Mesenchymal stem cell (in vitro differentiated cells and primary cell): Measurements from ENCODE around the gene PPP1R14B.

Experiments used
- DNase-seq: peaks from one replicate; pipeline ENCODE4 v3.0.0-alpha.2; 2013
- H2AFZ ChIP-seq: one replicate; pipeline ENCODE4 v1.6.1; 2013; ENCODE audit warnings: low read depth, mild to moderate bottlenecking, control low read depth, inconsistent platforms, low read length, moderate library complexity
- H2AK5ac ChIP-seq: 2 replicates; pipeline ENCODE4 v1.6.1; 2013; ENCODE audit warnings: low read length, moderate library complexity, mild to moderate bottlenecking, inconsistent platforms; ENCODE audit not compliant: severe bottlenecking
- H2BK120ac ChIP-seq: one replicate; pipeline ENCODE4 v1.6.1; 2013; ENCODE audit warnings: low read depth, mild to moderate bottlenecking, inconsistent platforms, low read length, moderate library complexity
- H2BK12ac ChIP-seq, 2 experiments: one replicate each; pipeline ENCODE4 v1.6.1; 2013; ENCODE audit warnings: inconsistent platforms in 2 of 2, low read length in 2 of 2, mild to moderate bottlenecking in 2 of 2, moderate library complexity in 2 of 2, control low read depth in 1 of 2
- H2BK15ac ChIP-seq: one replicate; pipeline ENCODE4 v1.6.1; 2013; ENCODE audit warnings: mild to moderate bottlenecking, low read depth, inconsistent platforms; ENCODE audit not compliant: poor library complexity, severe bottlenecking
- H2BK5ac ChIP-seq: 2 replicates; pipeline ENCODE4 v1.6.1; 2013; ENCODE audit warnings: low read depth, mild to moderate bottlenecking, low read length, control low read depth, inconsistent platforms; ENCODE audit not compliant: poor library complexity, severe bottlenecking
- H3K14ac ChIP-seq, 2 experiments: one replicate each; pipeline ENCODE4 v1.6.1; 2013; ENCODE audit warnings: inconsistent platforms in 2 of 2, low read length in 2 of 2, control low read depth in 1 of 2, mild to moderate bottlenecking in 1 of 2, moderate library complexity in 1 of 2
- H3K18ac ChIP-seq, 2 experiments: one replicate each; pipeline ENCODE4 v1.6.1; 2013; ENCODE audit warnings: inconsistent platforms in 2 of 2, low read length in 2 of 2, control low read depth in 1 of 2, low read depth in 1 of 2, mild to moderate bottlenecking in 1 of 2
- H3K23ac ChIP-seq, 2 experiments: one replicate each; pipeline ENCODE4 v1.6.1; 2013; ENCODE audit warnings: inconsistent platforms in 2 of 2, low read length in 2 of 2, mild to moderate bottlenecking in 2 of 2, moderate library complexity in 2 of 2, control low read depth in 1 of 2
- H3K27ac ChIP-seq: 2 replicates; pipeline ENCODE4 v1.5.1; 2013; ENCODE audit warnings: mild to moderate bottlenecking, moderate library complexity, low read length, control low read depth, inconsistent platforms; ENCODE audit not compliant: poor library complexity, severe bottlenecking
- H3K27me3 ChIP-seq, 2 experiments: 2 replicates each; pipeline versions ENCODE4 v1.6.1 to v1.7.0; 2013; ENCODE audit warnings: low read length in 2 of 2, mild to moderate bottlenecking in 2 of 2, moderate library complexity in 2 of 2, control low read depth in 1 of 2, inconsistent platforms in 1 of 2; ENCODE audit not compliant: control insufficient read depth in 1 of 2, insufficient read depth in 1 of 2
- H3K36me3 ChIP-seq, 2 experiments: 2 replicates each; pipeline versions ENCODE4 v1.6.1 to v1.7.0; 2013; ENCODE audit warnings: low read length in 2 of 2, control low read depth in 1 of 2, inconsistent platforms in 1 of 2, low read depth in 1 of 2, mild to moderate bottlenecking in 1 of 2; ENCODE audit not compliant: insufficient read depth in 2 of 2, control insufficient read depth in 1 of 2
- H3K4ac ChIP-seq, 2 experiments: one replicate each; pipeline ENCODE4 v1.6.1; 2013; ENCODE audit warnings: inconsistent platforms in 2 of 2, low read length in 2 of 2, mild to moderate bottlenecking in 2 of 2, moderate library complexity in 2 of 2, control low read depth in 1 of 2, low read depth in 1 of 2
- H3K4me1 ChIP-seq: 2 replicates; pipeline ENCODE4 v1.6.1; 2013; ENCODE audit warnings: low read depth, low read length, control low read depth; ENCODE audit not compliant: control insufficient read depth, insufficient read depth
- H3K4me2 ChIP-seq: 2 replicates; pipeline ENCODE4 v1.6.1; 2013; ENCODE audit warnings: low read length, mild to moderate bottlenecking, inconsistent platforms; ENCODE audit not compliant: poor library complexity, severe bottlenecking
- H3K4me3 ChIP-seq, 2 experiments: 2 replicates each; pipeline versions ENCODE4 v1.5.1 to v1.7.0; 2013; ENCODE audit warnings: low read length in 2 of 2, mild to moderate bottlenecking in 2 of 2, control low read depth in 1 of 2, low read depth in 1 of 2; ENCODE audit not compliant: insufficient read depth in 1 of 2
- H3K79me1 ChIP-seq: replicated peaks from 2 replicates; pipeline ENCODE4 v1.6.1; 2013; ENCODE audit warnings: mild to moderate bottlenecking, control low read depth, low read length, inconsistent platforms; ENCODE audit not compliant: poor library complexity, severe bottlenecking
- H3K9ac ChIP-seq: 2 replicates; pipeline ENCODE4 v1.7.0; 2013; ENCODE audit warnings: mild to moderate bottlenecking, low read length, moderate library complexity
- H3K9me3 ChIP-seq: 2 replicates; pipeline ENCODE4 v1.7.0; 2013; ENCODE audit warnings: mild to moderate bottlenecking, low read length; ENCODE audit not compliant: control insufficient read depth
- H4K8ac ChIP-seq: one replicate; pipeline ENCODE4 v1.6.1; 2013; ENCODE audit warnings: inconsistent platforms, mild to moderate bottlenecking, low read length, moderate library complexity
- H4K91ac ChIP-seq: one replicate; pipeline ENCODE4 v1.6.1; 2013; ENCODE audit warnings: mild to moderate bottlenecking, low read length, inconsistent platforms
- WGBS: methylation state at CpG from one replicate; pipeline ENCODE4 v1.1.7; 2013; ENCODE audit warnings: mixed read lengths; 5-methylcytosine and 5-hydroxymethylcytosine counted together

Gene PPP1R14B

GRCh38 chr11:64286801-64287159 lies 40.0 kb upstream of the PPP1R14B start:
- H2BK5ac ChIP-seq: no peak overlapping the region
- H3K4me1 ChIP-seq: peaks cover 33% of the 10 kb centered on the region
- H3K9ac ChIP-seq: peak overlapping the region; percentile 97
- peak overlapping the region; percentile 3 for H4K91ac ChIP-seq
- H3K14ac ChIP-seq: no peak overlapping the region
- no peak overlapping the region for H2AFZ ChIP-seq
- no peak overlapping the region for H2BK120ac ChIP-seq
- peaks cover 14 to 40% of the 10 kb centered on the region in 2 experiments for H3K36me3 ChIP-seq
- H3K4me3 ChIP-seq: peak overlapping the region in 1 of 2 experiments; percentile 97
- no peak overlapping the region for H2BK15ac ChIP-seq
- no peak overlapping the region for H3K23ac ChIP-seq
- H2BK12ac ChIP-seq: no peak overlapping the region
- no peak overlapping the region for H3K4me2 ChIP-seq
- no peak overlapping the region for H3K18ac ChIP-seq
- no peak overlapping the region for H3K4ac ChIP-seq
- H3K9me3 ChIP-seq: no peaks in the 10 kb centered on the region
- H3K27me3 ChIP-seq: peaks cover 13 to 14% of the 10 kb centered on the region in 2 experiments
- no peak overlapping the region for H2AK5ac ChIP-seq
- 94% methylated on average over 9 of the region's 9 CpGs for WGBS
- no peak overlapping the region for H3K27ac ChIP-seq
- no peak for DNase-seq
- H4K8ac ChIP-seq: peak overlapping the region; percentile 57
- peaks cover 41% of the 10 kb centered on the region for H3K79me1 ChIP-seq

GRCh38 chr11:64285885-64286800 lies 39.4 kb upstream of the PPP1R14B start:
- Histone ChIP-seq H3K79me1 (peaks cover 45% of the 10 kb centered on the region), H2BK12ac (no peak overlapping the region), H3K9ac (peak overlapping the region; percentile 97), H2AFZ (peak overlapping the region; percentile 66), H3K4me3 (peak overlapping the region; percentile 83 to 97), H3K27ac (no peak overlapping the region), H3K36me3 (peaks cover 18 to 43% of the 10 kb centered on the region in 2 experiments), H3K27me3 (peaks cover 10 to 12% of the 10 kb centered on the region in 2 experiments), H2BK120ac (peak overlapping the region; percentile 78), H3K4me1 (peaks cover 27% of the 10 kb centered on the region), H4K8ac (peak overlapping the region; percentile 77), H2BK5ac (no peak overlapping the region), H3K4me2 (peak overlapping the region; percentile 98), H3K14ac (peak overlapping the region in 1 of 2 experiments; percentile 78), H3K18ac (peak overlapping the region; percentile 49 to 61), H3K9me3 (no peaks in the 10 kb centered on the region), H4K91ac (peak overlapping the region; percentile 83), H2AK5ac (no peak overlapping the region), H3K4ac (peak overlapping the region; percentile 15 to 52), H3K23ac (peak overlapping the region in 1 of 2 experiments; percentile 61), H2BK15ac (no peak overlapping the region)
- WGBS: 44% methylated on average over 29 of the region's 40 CpGs
- no peak for DNase-seq

- Histone ChIP-seq H4K8ac (peak within 1 kb of the TSS; percentile 85), H3K4me1 (peaks cover 26% of the 10 kb centered on the region), H3K27me3 (peaks cover under 1 to 2% of the 10 kb centered on the region in 2 experiments), H3K18ac (peak within 1 kb of the TSS; percentile 49 to 87), H2BK12ac (peak within 1 kb of the TSS in 1 of 2 experiments; percentile 56), H3K4me3 (peak within 1 kb of the TSS; percentile 83 to 97), H4K91ac (peak within 1 kb of the TSS; percentile 85), H3K79me1 (peaks cover 46% of the 10 kb centered on the region), H3K36me3 (peaks cover 19 to 43% of the 10 kb centered on the region in 2 experiments), H3K4me2 (peak within 1 kb of the TSS; percentile 98), H2BK120ac (peak within 1 kb of the TSS; percentile 78), H2AK5ac (no peak within 1 kb of the TSS), H3K9me3 (no peaks in the 10 kb centered on the region), H2AFZ (peak within 1 kb of the TSS; percentile 66), H3K27ac (peak within 1 kb of the TSS; percentile 86), H2BK15ac (peak within 1 kb of the TSS; percentile 61), H3K9ac (peak within 1 kb of the TSS; percentile 97), H3K14ac (peak within 1 kb of the TSS; percentile 5 to 78), H2BK5ac (peak within 1 kb of the TSS; percentile 53), H3K4ac (peak within 1 kb of the TSS; percentile 73 to 94), H3K23ac (peak within 1 kb of the TSS in 1 of 2 experiments; percentile 61)
- DNase-seq: peak; percentile 84
- WGBS: under 1% methylated on average over 89 of the region's 102 CpGs
These were observed 38.5 kb upstream of the PPP1R14B start, which contains the start of gene GPR137 for GRCh38 chr11:64284962-64285884. Gene GPR137, plus strand, starts transcription at chr11:64285848. Its CDS starts 677 bp downstream, at chr11:64286525.
